B cell (primary cell): ENCODE results near the gene USH2A. TPM values are rescaled to one million over a fixed set of nuclear protein-coding genes. Genes with fewer than 3 reads are reported as not detected.

Experiments
- ATAC-seq: fragments of 200-7000 bp; cut with Tn5 transposase; one replicate; pipeline ENCODE4 v1.10.0; 2021; ENCODE audit warnings: low read depth, mild to moderate bottlenecking, moderate number of reproducible peaks, moderate library complexity
- CTCF ChIA-PET: fragments of 350-600 bp; sonication (Branson Sonifier 250); formaldehyde crosslinking; loops from one replicate; lab custom pipeline; 2021; ENCODE audit warnings: antibody characterized with exemption, inconsistent platforms; lab: Charles Lee
- POLR2A ChIA-PET: fragments of 350-600 bp; sonication (Branson Sonifier 250); formaldehyde crosslinking; loops from one replicate; lab custom pipeline; 2021; ENCODE audit warnings: antibody characterized with exemption; lab: Charles Lee
- DNase-seq: peaks from one replicate; pipeline ENCODE4 v3.0.0; 2013
- H2AFZ ChIP-seq: 2 replicates; pipeline ENCODE4 v1.6.1; 2012; ENCODE audit warnings: mild to moderate bottlenecking, low read depth, low read length; ENCODE audit not compliant: insufficient read depth, poor library complexity, severe bottlenecking
- H3K27ac ChIP-seq, 2 donors: 1 replicate in 1 of 2; 2 replicates in 1 of 2; pipeline ENCODE4 v1.5.1; 2012 to 2013; ENCODE audit warnings: low read length in 2 of 2, mild to moderate bottlenecking in 2 of 2, moderate library complexity in 1 of 2
- H3K27me3 ChIP-seq, 4 experiments: fragments of 200-600 bp in 1 of 4; sonication (generic) in 1 of 4; replicated peaks in 1 of 4; 1 replicate in 2 of 4; 2 replicates in 2 of 4; pipeline versions ENCODE4 v1.6.1 to v1.7.0; 2013 to 2016; ENCODE audit warnings: low read length in 3 of 4, mild to moderate bottlenecking in 2 of 4, mixed read lengths in 1 of 4, moderate library complexity in 1 of 4; ENCODE audit not compliant: insufficient read depth in 4 of 4, control insufficient read depth in 3 of 4; ENCODE audit errors: control extremely low read depth in 1 of 4
- H3K36me3 ChIP-seq, 2 experiments: replicated peaks in 1 of 2; 1 replicate in 1 of 2; 2 replicates in 1 of 2; pipeline versions ENCODE4 v1.6.1 to v1.7.1; 2013; ENCODE audit warnings: low read length in 1 of 2; ENCODE audit not compliant: insufficient read depth in 2 of 2, control insufficient read depth in 1 of 2; ENCODE audit errors: control extremely low read depth in 1 of 2, extremely low read depth in 1 of 2
- H3K4me1 ChIP-seq, 2 donors: fragments of 200-600 bp in 1 of 2; sonication (generic) in 1 of 2; 1 replicate in 1 of 2; 2 replicates in 1 of 2; pipeline versions ENCODE4 v1.5.1 to v1.6.1; 2013 to 2017; ENCODE audit warnings: low read length in 2 of 2; ENCODE audit not compliant: control insufficient read depth in 2 of 2, insufficient read depth in 2 of 2
- H3K4me2 ChIP-seq: replicated peaks from 2 replicates; pipeline ENCODE3; 2012; ENCODE audit warnings: mild to moderate bottlenecking, low read depth, low read length; ENCODE audit not compliant: poor library complexity, severe bottlenecking
- H3K4me3 ChIP-seq, 5 experiments: fragments of 200-600 bp in 1 of 5; sonication (generic) in 1 of 5; 1 replicate in 3 of 5; 2 replicates in 2 of 5; pipeline versions ENCODE4 v1.5.1 to v1.7.0; 2011 to 2016; ENCODE audit warnings: low read length in 4 of 5, mild to moderate bottlenecking in 4 of 5, low read depth in 2 of 5, control low read depth in 1 of 5, moderate library complexity in 1 of 5; ENCODE audit not compliant: insufficient read depth in 1 of 5; ENCODE audit errors: control extremely low read depth in 1 of 5, extremely low read depth in 1 of 5
- H3K79me2 ChIP-seq: fragments of 200-600 bp; sonication (generic); one replicate; pipeline ENCODE4 v1.6.0; 2016; ENCODE audit warnings: low read length; ENCODE audit not compliant: control insufficient read depth, insufficient read depth
- H3K9ac ChIP-seq: fragments of 200-600 bp; sonication (generic); 2 replicates; pipeline ENCODE4 v1.6.1; 2017; ENCODE audit warnings: mild to moderate bottlenecking, low read length, moderate library complexity
- H3K9me3 ChIP-seq, 3 donors: one replicate each; pipeline versions ENCODE4 v1.6.1 to v1.7.1; 2013; ENCODE audit warnings: low read length in 2 of 3; ENCODE audit not compliant: control insufficient read depth in 2 of 3, insufficient read depth in 1 of 3; ENCODE audit errors: control extremely low read depth in 1 of 3
- H4K20me1 ChIP-seq: 2 replicates; pipeline ENCODE4 v1.6.0; 2012; ENCODE audit warnings: mild to moderate bottlenecking, low read length; ENCODE audit not compliant: insufficient read depth, control insufficient read depth, poor library complexity, severe bottlenecking
- H3K27ac Mint-ChIP-seq: one replicate; pipeline ENCODE4 v1.8.0; 2021; ENCODE audit warnings: mixed read lengths
- H3K27me3 Mint-ChIP-seq: one replicate; pipeline ENCODE4 v1.8.0; 2021; ENCODE audit warnings: mixed read lengths
- H3K4me1 Mint-ChIP-seq: one replicate; pipeline ENCODE4 v1.8.0; 2021; ENCODE audit warnings: mixed read lengths
- H3K4me3 Mint-ChIP-seq: one replicate; pipeline ENCODE4 v1.8.0; 2021; ENCODE audit warnings: mixed read lengths
- H3K9me3 Mint-ChIP-seq: one replicate; pipeline ENCODE4 v1.8.0; 2022; ENCODE audit warnings: mixed read lengths; ENCODE audit not compliant: insufficient read depth
- CTCF ChIP-seq: fragments of 200-600 bp; IDR thresholded peaks from one replicate; pipeline ENCODE4 v1.8.0; 2022; ENCODE audit warnings: antibody characterized with exemption, mild to moderate bottlenecking
- EZH2 ChIP-seq: IDR thresholded peaks from 2 replicates; pipeline ENCODE4 v1.6.1; 2012; ENCODE audit warnings: borderline replicate concordance, low read depth, mild to moderate bottlenecking, moderate library complexity, low read length; ENCODE audit not compliant: insufficient read depth, poor library complexity, severe bottlenecking
- WGBS: methylation state at CpG from one replicate; pipeline ENCODE4 v1.1.5; 2013; ENCODE audit warnings: missing lambda C conversion rate; ENCODE audit not compliant: insufficient coverage; 5-methylcytosine and 5-hydroxymethylcytosine counted together
- intact Hi-C: fragments of 100-400 bp; cut with micrococcal nuclease; formaldehyde crosslinking; loops from one replicate; pipeline ENCODE4 v1.10.0; 2022
- polyA plus RNA-seq: library from polyadenylated mRNA; depleted of rRNA; stranded (reverse); fragments of >200 nt; gene quantifications from 2 replicates; pipeline ENCODE4 v1.2.3, GENCODE V29; 2012
- total RNA-seq, 2 donors: library from RNA; stranded (reverse); fragments of 120-200 nt in 1 of 2; gene quantifications; 1 replicate in 1 of 2; 2 replicates in 1 of 2; pipeline versions ENCODE4 v1.2.3 to v1.2.4, GENCODE V29; 2013 to 2022

USH2A gene
- total and polyA plus RNA-seq, 2 donors (not counting 1 experiment from before 2014, with no cell fraction given), result 0.01 TPM; not detected in 1

GRCh38 chr1:216332462-216332861 is 90.8 kb downstream of the USH2A start:
- H3K27me3 ChIP-seq, result no peaks in the 10 kb centered on the region
- DNase-seq (no peak), ATAC-seq (no peak)
- Mint-ChIP-seq H3K4me1 (no peaks in the 10 kb centered on the region), H3K9me3 (no peaks in the 10 kb centered on the region), H3K27me3 (no peaks in the 10 kb centered on the region), H3K27ac (no peak overlapping the region), H3K4me3 (no peak overlapping the region)
- H3K27ac ChIP-seq, result no peak overlapping the region
- no peaks in the 10 kb centered on the region for H3K79me2 ChIP-seq
- CTCF ChIA-PET, result no interaction called here
- H3K36me3 ChIP-seq, result no peaks in the 10 kb centered on the region
- peaks cover 0 to 1% (median 0%) of the 10 kb centered on the region in 3 donors for H3K9me3 ChIP-seq
- H4K20me1 ChIP-seq, result no peaks in the 10 kb centered on the region
- no peak overlapping the region for H3K9ac ChIP-seq
- H2AFZ ChIP-seq, result no peak overlapping the region
- H3K4me3 ChIP-seq, result no peak overlapping the region
- intact Hi-C loops, result no loop called here
- H3K4me2 ChIP-seq, result no peak overlapping the region
- no peaks in the 10 kb centered on the region for H3K4me1 ChIP-seq
- WGBS, result 69% methylated on average over 2 of the region's 3 CpGs
- POLR2A ChIA-PET, result no interaction called here
- TF ChIP-seq EZH2, result no peak
- no peak for TF ChIP-seq CTCF

GRCh38 chr1:216332003-216332402 is 91.2 kb downstream of the USH2A start:
- ChIA-PET CTCF (no interaction called here), POLR2A (no interaction called here)
- ATAC-seq (no peak), DNase-seq (no peak)
- H2AFZ ChIP-seq, result no peak overlapping the region
- intact Hi-C loops, result no loop called here
- WGBS, result 67% methylated on average over 1 of the region's 2 CpGs
- no peak overlapping the region for H3K27ac ChIP-seq
- no peaks in the 10 kb centered on the region for H3K79me2 ChIP-seq
- no peak overlapping the region for H3K27ac Mint-ChIP-seq
- peaks cover 0 to 1% (median 0%) of the 10 kb centered on the region in 3 donors for H3K9me3 ChIP-seq
- no peak overlapping the region for H3K9ac ChIP-seq
- H3K4me1 ChIP-seq, result no peaks in the 10 kb centered on the region
- TF ChIP-seq CTCF, result no peak
- H3K4me3 Mint-ChIP-seq, result no peak overlapping the region
- no peak overlapping the region for H3K4me3 ChIP-seq
- H3K4me1 Mint-ChIP-seq, result no peaks in the 10 kb centered on the region
- no peak overlapping the region for H3K4me2 ChIP-seq
- no peaks in the 10 kb centered on the region for H3K9me3 Mint-ChIP-seq
- H3K27me3 Mint-ChIP-seq, result no peaks in the 10 kb centered on the region
- no peaks in the 10 kb centered on the region for H4K20me1 ChIP-seq
- no peaks in the 10 kb centered on the region for H3K36me3 ChIP-seq
- no peaks in the 10 kb centered on the region for H3K27me3 ChIP-seq
